NCI-H146 (cell line): Measurements from ENCODE around the gene SCN2A.

Source experiments
- DNase-seq: peaks from one replicate; lab custom pipeline; 2025; lab: John Stamatoyannopoulos, UW

The SCN2A gene

DNA sequence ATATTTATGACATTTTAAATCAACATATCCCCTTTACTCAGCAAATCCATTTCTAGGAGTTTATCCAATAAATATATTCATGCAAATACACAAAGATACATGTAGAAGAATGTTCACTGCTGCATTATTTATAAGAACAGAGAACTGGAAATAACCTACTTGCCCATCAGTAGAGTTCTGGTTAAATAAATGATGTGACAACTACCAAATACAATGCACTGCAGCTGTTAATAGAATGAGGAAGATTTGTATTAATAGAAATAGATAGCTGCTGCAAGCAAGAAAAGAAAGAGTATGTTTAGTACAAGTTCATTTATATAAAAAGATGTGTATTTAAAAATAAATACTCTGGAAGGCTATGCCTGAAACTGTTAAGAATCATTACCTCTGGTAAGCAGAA, 181.0 kb downstream of the SCN2A start:
- DNase-seq: no peak

- DNase-seq: no peak
Observed at GRCh38 chr2:165423081-165423480, 183.9 kb downstream of the SCN2A start.

DNA sequence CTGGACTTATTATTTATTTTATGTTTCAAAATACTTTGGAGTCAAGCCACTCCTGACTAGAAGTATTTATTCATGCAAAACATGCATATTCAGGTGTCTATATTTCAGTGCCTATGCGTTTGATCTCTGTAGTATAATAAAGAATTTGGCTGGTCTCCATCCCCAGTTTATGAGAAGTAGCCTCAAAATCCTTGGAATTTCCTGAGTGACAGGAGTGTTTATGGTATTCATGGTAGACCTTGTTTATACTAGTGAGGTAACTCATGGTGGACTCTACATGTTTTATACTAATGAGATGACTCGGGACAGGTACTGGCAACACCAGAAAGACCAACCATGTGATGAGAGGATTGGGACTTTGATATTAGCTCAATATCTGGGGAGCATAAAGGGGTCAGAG, 186.3 kb downstream of the SCN2A start:
- no peak for DNase-seq

DNA sequence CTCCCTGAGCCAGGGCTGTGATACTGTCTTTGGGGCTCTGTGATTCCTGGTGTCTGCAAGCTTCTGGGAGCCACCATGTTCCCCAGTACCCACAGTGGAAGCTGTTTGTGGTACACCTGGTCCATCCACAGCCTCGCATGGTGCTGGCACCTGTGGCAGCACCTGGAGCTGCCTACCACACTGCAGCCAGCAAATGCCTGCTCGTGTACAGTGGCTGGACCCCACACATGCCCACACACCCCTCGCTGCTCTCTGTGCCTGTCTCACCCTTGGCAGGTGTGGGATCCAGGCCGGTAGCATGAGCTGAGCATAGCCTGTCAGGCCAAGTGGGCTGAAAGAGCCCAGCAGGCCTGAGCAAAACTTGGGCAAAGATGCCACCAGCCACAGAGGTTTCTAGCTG, 188.5 kb downstream of the SCN2A start:
- no peak for DNase-seq

- no peak for DNase-seq
Observed at GRCh38 chr2:165428926-165429325, 189.7 kb downstream of the SCN2A start.

DNA sequence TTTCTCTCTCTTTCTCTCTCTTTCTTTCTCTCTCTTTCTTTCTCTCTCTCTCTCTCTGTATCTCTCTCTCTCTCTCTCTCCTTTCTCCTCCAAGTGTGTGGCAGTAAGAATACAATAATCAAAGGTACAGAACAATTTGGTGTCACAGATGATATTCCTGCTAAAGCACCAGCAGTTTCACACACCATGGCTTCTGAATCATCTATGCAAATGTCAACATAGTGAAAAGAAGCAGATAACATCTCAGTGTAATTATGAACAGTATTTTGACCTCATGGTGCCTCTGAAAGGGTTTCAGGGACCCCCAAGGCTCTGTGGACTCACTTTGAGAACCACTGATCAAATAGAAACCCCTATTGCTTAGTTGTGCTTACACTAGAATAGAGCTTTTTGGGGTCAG, 191.8 kb downstream of the SCN2A start:
- peak; percentile 61 for DNase-seq

DNA sequence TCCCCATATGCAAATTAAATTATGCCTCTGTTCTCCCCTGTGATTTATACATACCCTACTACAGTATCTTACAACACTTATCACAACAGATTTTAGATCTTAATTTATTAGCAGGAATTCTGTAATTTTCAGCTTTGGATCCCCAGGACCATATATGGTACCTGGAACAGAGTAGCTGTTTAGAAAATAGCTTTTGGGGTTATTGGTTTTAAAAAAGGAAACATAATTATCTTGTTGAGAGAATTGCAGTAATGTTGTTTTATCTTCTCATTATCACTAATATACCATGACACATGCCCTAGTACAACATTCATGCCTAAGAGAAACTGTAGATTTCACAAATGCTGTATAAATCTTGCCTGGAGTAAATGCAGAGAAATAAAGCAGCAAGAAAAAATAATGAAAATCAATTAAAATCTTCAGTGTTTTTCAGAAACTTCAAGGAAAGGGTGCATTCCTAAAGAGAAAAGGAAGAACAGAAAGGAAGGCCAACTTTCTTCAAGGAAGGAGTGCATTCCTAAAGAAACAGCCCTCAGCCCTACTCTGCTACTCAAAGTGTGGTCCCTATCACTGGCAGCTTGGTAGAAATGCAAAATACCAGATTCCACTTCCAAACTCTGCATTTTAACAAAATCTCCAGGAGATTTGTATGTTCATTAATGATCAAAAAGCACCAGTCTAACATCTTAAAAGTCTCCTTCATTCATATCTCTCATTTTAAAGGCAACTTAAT, 193.2 kb downstream of the SCN2A start:
- no peak for DNase-seq

- no peak for DNase-seq
Observed at GRCh38 chr2:165434865-165435496, 195.8 kb downstream of the SCN2A start.

DNA sequence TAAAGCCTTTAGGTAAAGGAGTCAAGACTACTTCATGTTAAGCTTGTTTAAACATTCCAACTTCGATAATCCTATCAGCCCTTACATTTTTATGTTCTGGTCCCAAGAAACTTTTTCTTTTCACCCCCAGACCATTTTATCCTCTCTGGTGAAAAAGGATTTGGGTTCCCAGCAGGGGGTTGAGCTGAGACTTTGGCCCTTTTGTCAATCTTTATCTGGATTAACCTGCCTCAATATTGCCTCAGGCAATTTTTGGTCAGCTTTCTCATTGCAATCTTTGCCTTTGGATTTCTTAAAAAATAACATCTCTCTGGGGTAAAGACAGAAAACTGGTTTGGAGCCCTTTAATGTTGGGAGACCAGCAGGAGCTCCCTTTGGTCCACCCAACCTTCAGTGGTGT, 196.4 kb downstream of the SCN2A start:
- DNase-seq: peak; percentile 46

DNA sequence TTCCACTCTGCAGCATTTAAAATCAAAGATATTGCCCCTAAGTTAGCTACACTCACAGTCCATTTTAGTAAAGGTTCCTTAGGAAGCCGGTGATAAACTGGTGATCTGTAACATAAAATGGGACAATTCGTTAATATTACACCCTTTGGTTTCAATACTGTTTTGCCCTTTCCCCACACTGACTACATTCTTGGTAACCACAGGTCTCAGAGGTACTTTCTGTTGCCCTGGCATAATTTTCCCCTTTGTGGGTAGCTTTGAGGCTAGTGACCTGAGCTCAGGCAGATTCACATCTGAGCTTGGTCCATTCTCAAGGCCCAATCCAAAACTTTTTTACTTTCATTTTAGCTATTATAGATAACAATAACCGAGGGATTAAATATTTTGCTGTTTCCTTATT, 197.3 kb downstream of the SCN2A start:
- no peak for DNase-seq

GRCh38 chr2:165440367-165440766, 201.2 kb downstream of the SCN2A start:
- peak; percentile 74 for DNase-seq
